ENCODE results near the gene ZDHHC8. TPM values are rescaled to one million over a fixed set of nuclear protein-coding genes. Genes with fewer than 3 reads are reported as not detected.

Gene ZDHHC8
- total RNA-seq, 1 donor from 2014 or later: 64.9 TPM

DNA sequence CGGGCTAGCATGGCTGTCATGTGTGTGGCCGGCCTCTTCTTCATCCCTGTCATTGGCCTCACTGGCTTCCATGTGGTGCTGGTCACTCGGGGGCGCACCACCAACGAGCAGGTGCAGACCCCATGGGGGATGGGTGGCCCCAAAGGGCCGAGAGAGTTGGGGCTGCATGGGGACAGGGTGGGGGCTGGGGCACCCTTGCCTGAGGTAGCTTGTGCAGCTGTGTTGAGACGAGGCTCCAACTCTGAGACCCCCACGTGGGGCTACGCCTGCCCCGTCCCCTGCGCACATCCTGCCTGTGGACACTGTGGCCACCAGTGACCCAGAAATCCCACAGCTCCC lies 8.5 kb downstream of the ZDHHC8 start:
- intact Hi-C loops (cut with micrococcal nuclease): no loop called here

- intact Hi-C loops (cut with micrococcal nuclease): no loop called here
These were observed 8.9 kb downstream of the ZDHHC8 start for GRCh38 chr22:20140521-20140964.

DNA sequence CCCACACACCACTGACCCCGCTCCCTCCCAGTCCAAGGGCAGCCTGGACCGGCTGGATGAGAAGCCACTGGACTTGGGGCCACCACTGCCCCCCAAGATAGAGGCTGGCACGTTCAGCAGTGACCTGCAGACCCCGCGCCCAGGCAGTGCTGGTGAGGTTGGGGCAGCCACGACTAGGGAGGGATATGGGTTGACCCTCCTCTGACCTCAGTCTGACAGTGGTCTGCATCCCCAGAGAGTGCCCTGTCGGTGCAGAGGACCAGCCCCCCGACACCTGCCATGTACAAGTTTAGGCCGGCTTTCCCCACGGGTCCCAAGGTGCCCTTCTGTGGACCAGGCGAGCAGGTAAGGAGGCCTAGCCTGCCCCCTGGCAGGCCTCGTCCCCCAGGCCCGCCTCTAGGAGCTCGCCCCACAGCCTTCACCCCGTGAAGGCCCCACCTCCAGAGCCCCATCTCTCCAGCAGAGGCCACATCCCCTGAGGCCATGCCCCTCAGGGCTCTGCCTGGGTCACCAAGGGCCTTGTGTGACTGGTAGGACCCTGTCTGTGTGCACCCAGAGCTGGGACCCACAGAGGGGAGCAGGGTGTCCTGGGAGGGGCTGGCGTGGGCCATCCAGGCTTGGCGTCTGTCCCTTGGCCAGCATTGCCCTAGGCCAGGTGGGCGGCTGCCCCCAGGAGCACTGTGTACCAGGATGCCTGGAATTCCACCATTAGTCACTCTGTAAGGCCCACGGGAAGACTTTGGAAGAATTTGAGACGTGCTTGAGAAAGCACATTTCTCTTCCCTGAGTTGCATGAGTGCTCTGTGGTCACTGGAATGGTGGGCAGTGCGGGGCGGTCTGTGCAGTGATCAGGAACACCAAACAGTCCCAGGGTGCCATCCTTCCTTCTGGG lies 9.8 kb downstream of the ZDHHC8 start:
- intact Hi-C loops (cut with micrococcal nuclease): no loop called here

- intact Hi-C loops (cut with micrococcal nuclease): no loop called here
These were observed 11.4 kb downstream of the ZDHHC8 start for GRCh38 chr22:20142711-20143621.

GRCh38 chr22:20143883-20144665 lies 12.5 kb downstream of the ZDHHC8 start:
- intact Hi-C loops (cut with micrococcal nuclease): no loop called here

DNA sequence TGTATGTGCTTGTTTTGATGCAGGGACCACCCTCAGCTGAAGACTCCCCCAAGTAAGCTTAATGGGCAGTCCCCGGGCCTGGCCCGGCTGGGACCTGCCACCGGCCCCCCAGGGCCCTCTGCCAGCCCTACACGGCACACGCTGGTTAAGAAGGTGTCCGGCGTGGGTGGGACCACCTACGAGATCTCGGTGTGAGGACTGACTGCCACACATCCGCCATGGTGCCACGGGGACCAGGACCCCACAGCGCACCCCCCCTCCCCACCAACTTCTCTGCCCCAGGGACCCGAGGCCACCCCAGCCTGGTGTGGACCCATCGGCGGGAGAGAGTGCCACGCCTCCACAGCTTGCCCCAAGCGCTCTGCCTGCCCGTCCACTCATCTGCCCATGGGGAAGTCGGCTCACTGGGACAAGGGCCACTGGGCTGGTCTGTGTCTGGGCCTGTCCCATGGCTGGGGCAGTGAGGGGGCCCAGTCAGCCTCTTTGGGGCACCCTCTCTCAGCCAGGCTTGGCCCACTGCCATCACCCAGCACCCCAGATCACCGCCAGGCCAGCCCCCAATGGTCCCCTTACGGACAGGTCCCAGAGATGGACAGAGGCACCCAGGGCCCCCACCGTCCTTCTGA lies 13.7 kb downstream of the ZDHHC8 start:
- intact Hi-C loops (cut with micrococcal nuclease): no loop called here

- intact Hi-C loops (cut with micrococcal nuclease): no loop called here
These were observed 14.2 kb downstream of the ZDHHC8 start for GRCh38 chr22:20145832-20146223.

DNA sequence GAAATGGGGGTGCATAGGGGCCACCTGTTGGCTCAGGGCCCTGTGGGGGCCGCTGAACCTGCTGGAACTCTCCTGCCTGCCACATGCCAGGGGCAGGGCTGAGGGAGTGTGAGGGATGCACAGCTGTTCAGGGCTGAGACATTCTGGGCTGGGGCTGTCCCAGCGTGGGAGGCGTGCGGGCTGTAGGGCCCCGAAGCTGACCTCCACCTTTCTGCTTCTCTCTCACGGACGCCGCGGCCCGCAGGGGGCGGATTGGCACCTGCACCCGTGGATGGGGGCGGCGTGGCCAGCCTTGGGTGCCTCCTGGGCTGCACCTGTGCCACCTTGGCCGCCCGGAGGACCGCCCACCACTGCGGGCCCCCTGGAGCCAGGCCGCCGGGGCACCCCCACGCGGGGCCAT lies 15.2 kb downstream of the ZDHHC8 start:
- intact Hi-C loops (cut with micrococcal nuclease): no loop called here

- intact Hi-C loops (cut with micrococcal nuclease): no loop called here
These were observed 15.8 kb downstream of the ZDHHC8 start for GRCh38 chr22:20147237-20147988.

DNA sequence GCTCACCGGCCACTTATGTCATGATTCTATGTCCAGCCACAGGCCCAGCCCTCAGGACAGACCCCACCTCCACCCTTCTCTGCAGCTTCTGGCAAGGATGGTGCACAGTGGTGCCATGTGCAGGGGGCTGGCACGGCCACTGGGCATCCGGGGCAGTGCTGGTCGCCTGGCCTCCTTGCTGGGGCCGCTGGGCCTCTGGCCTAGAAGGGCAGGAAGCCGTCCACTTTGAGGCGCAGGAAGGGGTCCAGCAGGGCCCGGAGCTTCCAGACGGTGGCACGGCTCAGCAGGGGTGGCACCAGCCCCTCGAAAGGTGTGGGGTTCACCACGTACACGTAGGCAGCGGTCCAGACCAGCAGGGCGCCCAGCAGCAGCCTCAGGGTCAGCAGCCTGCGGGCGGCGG lies 16.8 kb downstream of the ZDHHC8 start:
- intact Hi-C loops (cut with micrococcal nuclease): no loop called here

GRCh38 chr22:20149257-20150250 lies 17.9 kb downstream of the ZDHHC8 start:
- intact Hi-C loops (cut with micrococcal nuclease): loop anchor here (10.0 kb wide), 1 partner anchor 285 kb away; the partner anchor contains the start of gene SCARF2

DNA sequence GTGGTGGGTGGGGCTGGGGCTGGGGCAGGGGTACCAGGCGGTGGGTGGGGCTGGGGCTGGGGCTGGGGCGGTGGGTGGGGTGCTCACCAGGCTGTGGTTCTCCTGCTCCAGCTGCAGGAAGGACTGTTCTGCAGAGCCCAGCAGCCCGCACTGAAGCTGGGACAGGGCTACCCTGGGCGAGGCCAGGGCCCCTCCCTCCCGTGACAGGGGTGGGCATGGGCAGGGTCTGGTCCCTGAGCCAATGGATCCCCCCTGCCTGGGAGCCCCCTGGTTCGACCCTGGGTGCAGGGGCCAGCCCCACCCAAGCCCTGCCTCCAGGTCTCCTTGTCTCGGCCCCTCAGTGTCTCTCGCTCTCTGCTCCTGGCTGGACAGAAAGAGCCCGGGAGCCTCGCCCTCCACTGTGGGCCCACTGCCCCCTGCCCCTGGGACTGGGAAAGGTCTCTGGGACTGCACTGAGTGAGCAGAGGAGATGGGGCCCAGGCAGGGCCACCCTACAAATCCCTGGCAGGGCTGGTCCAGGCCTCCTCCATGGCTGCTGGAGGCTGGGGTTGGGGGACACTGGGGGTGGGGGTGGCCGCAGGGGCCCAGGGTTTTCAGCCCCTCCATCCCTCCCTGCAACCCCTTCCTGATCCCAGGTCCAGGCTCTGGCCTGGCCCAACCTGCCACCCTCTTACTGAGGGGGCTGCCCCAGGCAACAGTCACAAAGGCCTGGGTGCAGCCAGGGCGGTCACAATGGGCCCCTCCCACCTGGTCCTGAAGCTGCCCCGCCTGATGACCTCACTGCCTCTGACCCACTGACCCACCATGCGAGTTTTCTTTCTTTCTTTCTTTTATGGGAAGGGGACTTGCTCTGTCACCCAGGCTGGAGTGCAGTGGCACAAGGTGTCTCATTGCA lies 19.0 kb downstream of the ZDHHC8 start, which contains the start of gene CCDC188:
TSS of gene CCDC188 (minus strand) at position 675 of the 895 bp plus-strand sequence. CDS start at position 606, 69 bp downstream.
- intact Hi-C loops (cut with micrococcal nuclease): loop anchor here (10.0 kb wide), 1 partner anchor 284 kb away; the partner anchor contains the start of gene SCARF2

DNA sequence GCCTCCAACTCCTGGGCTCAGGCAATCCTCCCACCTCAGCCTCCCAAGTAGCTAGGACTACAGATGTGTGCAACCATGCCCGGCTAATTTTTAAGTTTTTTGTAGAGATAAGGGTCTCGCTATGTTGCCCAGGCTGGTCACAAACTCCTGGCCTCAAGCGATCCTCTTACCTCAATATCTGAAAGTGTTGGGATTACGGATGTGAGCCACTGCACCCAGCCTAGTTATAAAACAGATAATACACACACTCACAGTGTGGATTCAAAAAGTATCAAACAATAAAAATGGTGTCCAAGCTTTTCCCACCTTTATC lies 19.6 kb downstream of the ZDHHC8 start:
- intact Hi-C loops (cut with micrococcal nuclease): loop anchor here (10.0 kb wide), 1 partner anchor 284 kb away; the partner anchor contains the start of gene SCARF2

GRCh38 chr22:20152464-20152890 lies 20.9 kb downstream of the ZDHHC8 start:
- intact Hi-C loops (cut with micrococcal nuclease): loop anchor here (10.0 kb wide), 1 partner anchor 282 kb away; the partner anchor contains the start of gene SCARF2

DNA sequence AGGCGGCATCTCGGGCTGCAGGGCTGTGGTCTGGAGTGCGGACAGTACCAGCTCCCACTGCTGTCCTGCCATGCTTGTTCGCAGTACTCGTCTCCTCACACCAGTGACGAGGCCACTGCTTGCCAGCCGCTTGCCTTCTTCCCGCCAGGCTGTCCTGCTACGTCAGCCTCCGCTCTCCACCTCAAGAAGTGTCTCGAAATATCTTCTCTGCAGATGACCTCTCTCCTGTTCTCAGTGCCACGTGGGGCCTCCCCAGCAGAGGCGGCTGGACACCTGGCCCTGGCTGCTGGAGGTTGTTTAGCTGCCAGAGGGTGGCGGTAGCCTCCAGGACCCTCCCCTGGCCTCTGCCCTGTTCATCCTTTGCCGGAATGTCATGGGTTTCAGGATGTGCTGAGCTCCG lies 22.3 kb downstream of the ZDHHC8 start:
- intact Hi-C loops (cut with micrococcal nuclease): loop anchor here (10.0 kb wide), 1 partner anchor 281 kb away; the partner anchor contains the start of gene SCARF2

- intact Hi-C loops (cut with micrococcal nuclease): loop anchor here (10.0 kb wide), 1 partner anchor 280 kb away; the partner anchor contains the start of gene SCARF2
These were observed 23.1 kb downstream of the ZDHHC8 start for GRCh38 chr22:20154602-20155187.

Data from T-helper 2 cell treated with Interferon-gamma antibody and Interleukin-4, amounts not matched to agents 100 ng/mL and 5 ng/mL, for 36 hours (primary cell).